Retinal pigment epithelial cell (primary cell): ENCODE results near the gene NIPAL3.
A peak's percentile ranks its signal among the peaks of the same experiment; 100 is the strongest.
"Not testable (repeated sequence)": the region's sequence is repeated elsewhere in the genome, so short reads cannot be mapped to it uniquely, and the experiment has no call there.

Source experiments
- DNase-seq: peaks from one replicate; pipeline ENCODE4 v3.0.0-alpha.2; 2010; ENCODE audit warnings: low read depth
- H3K4me3 ChIP-seq: 2 replicates; pipeline ENCODE4 v1.5.1; 2011; ENCODE audit warnings: mild to moderate bottlenecking, low read length, control low read depth, moderate library complexity
- TF ChIP-seq, protein P1 (sequence below): conservative IDR thresholded peaks from 2 replicates; pipeline ENCODE4 v1.5.1; 2011; ENCODE audit warnings: low read depth, low read length, control low read depth, inconsistent platforms

The NIPAL3 gene

DNA sequence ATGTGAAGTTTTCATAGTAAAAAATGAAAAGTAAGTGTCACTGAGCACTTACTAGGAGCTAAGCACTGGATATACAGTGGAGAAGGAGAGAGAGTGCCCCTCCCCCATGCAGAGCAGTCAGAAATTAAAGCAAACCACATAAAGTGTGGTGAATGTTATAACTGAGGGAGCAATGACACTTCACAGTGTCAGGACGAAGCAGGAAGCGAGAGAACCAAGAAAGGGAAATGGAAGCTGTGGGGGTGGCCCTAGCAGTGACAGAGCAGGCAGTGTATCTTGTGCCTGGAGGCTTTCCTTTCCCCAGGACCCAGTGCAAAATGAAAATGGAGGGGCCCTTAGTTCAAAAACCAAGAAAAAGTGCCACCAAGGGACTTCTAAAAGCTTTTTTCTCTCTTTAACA is 65.5 kb downstream of the NIPAL3 start:
- DNase-seq = no peak
- TF ChIP-seq, protein P1, sequence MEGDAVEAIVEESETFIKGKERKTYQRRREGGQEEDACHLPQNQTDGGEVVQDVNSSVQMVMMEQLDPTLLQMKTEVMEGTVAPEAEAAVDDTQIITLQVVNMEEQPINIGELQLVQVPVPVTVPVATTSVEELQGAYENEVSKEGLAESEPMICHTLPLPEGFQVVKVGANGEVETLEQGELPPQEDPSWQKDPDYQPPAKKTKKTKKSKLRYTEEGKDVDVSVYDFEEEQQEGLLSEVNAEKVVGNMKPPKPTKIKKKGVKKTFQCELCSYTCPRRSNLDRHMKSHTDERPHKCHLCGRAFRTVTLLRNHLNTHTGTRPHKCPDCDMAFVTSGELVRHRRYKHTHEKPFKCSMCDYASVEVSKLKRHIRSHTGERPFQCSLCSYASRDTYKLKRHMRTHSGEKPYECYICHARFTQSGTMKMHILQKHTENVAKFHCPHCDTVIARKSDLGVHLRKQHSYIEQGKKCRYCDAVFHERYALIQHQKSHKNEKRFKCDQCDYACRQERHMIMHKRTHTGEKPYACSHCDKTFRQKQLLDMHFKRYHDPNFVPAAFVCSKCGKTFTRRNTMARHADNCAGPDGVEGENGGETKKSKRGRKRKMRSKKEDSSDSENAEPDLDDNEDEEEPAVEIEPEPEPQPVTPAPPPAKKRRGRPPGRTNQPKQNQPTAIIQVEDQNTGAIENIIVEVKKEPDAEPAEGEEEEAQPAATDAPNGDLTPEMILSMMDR = no peak
- no peak overlapping the region for H3K4me3 ChIP-seq

GRCh38 chr1:24481843-24482610 is 66.4 kb downstream of the NIPAL3 start:
- no peak for DNase-seq
- TF ChIP-seq, protein P1 = no peak
- H3K4me3 ChIP-seq = no peak overlapping the region

GRCh38 chr1:24483441-24483840 is 67.8 kb downstream of the NIPAL3 start:
- TF ChIP-seq, protein P1 = no peak
- H3K4me3 ChIP-seq = no peak overlapping the region
- no peak for DNase-seq

- TF ChIP-seq, protein P1 = peak; percentile 0
- H3K4me3 ChIP-seq = no peak overlapping the region
- no peak for DNase-seq
These were observed 68.6 kb downstream of the NIPAL3 start for GRCh38 chr1:24484199-24484598.

DNA sequence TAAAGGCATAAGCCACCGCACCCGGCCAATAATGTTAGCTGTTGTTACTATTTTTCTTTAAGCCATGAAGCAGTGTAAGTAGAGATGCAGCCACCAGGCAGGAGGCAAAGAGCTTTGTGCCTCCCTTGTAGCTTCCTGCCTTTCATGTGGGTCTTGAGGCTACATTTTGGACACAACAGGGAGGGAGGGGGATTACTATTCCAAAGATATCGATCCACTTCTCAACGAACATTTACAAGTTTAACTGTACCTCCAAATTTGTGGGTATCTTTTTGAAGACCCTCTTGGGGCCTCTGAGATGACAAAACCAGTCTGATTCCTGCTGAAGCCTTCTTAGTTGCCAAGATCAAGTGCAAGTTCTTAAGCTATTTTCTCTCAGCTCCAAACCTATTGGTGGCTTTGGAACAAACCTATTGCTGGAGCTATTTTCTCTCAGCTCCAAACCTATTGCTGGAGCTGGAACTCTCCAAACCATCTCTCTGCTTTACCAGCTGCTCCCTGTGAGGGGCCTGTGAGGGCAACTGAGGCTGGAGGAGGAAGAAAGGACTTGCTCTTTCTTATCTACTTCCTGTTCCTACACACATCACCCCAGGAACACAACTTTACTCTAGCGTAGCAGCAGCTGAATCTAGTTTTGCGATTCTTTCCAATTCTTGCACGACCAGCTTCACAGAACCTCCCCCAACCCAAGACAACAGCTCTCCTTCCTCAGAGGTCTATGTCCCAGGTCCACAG is 70.9 kb downstream of the NIPAL3 start:
- no peak overlapping the region for H3K4me3 ChIP-seq
- TF ChIP-seq, protein P1 = no peak
- DNase-seq = no peak

DNA sequence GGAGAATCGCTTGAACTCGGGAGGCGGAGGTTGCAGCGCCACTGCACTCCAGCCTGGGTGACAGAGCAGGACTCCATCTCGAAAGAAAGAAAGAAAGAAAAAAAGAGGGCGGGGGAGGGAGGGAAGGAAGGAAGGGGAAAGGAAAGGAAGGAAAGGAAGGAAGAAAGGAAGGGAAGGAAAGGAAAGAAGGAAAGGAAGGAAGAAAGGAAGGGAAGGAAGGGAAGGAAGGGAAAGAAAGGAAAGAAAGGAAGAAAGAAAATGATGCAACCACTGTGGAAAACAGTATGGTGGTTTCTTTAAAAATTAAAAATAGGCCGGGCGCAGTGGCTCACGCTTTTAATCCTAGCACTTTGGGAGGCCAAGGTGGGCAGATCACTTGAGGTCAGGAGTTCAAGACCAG is 71.9 kb downstream of the NIPAL3 start:
- TF ChIP-seq, protein P1 = no peak
- no peak overlapping the region for H3K4me3 ChIP-seq
- DNase-seq = no peak

DNA sequence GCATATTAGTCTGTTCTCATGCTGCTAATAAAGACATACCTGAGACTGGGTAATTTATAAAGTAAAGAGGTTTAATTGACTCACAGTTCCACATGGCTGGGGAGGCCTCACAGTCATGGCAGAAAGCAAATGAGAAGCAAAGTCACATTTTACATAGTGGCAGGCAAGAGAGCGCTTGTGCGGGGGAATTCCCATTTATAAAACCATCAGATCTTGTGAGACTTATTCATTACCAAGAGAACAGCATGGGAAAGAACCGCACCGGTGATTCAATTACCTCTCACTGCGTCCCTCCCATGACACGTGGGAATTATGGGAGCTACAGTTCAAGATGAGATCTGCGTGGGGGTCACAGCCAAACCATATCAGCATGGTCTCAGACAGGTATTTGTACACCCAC is 72.6 kb downstream of the NIPAL3 start:
- DNase-seq, H3K4me3 ChIP-seq: not testable (repeated sequence)
